Subcutaneous abdominal adipose tissue (tissue), 5 donors: ENCODE data around the gene FBXO41.

ENCODE experiments used
- H3K27ac ChIP-seq: one replicate; pipeline ENCODE4 v1.7.0; 2013; ENCODE audit warnings: low read depth, mild to moderate bottlenecking, inconsistent platforms, low read length, moderate library complexity
- H3K27me3 ChIP-seq, 5 donors: one replicate each; pipeline ENCODE4 v1.7.0; 2013; ENCODE audit warnings: low read length in 5 of 5, inconsistent platforms in 1 of 5; ENCODE audit not compliant: control insufficient read depth in 5 of 5, insufficient read depth in 4 of 5
- H3K36me3 ChIP-seq, 5 donors: one replicate each; pipeline ENCODE4 v1.7.0; 2013; ENCODE audit warnings: low read length in 5 of 5; ENCODE audit not compliant: control insufficient read depth in 5 of 5, insufficient read depth in 5 of 5
- H3K4me1 ChIP-seq, 5 donors: one replicate each; pipeline ENCODE4 v1.7.0; 2013; ENCODE audit warnings: low read length in 5 of 5, mild to moderate bottlenecking in 3 of 5, moderate library complexity in 1 of 5; ENCODE audit not compliant: control insufficient read depth in 5 of 5, insufficient read depth in 5 of 5
- H3K4me3 ChIP-seq, 5 donors: one replicate each; pipeline ENCODE4 v1.7.0; 2013; ENCODE audit warnings: low read length in 5 of 5, low read depth in 1 of 5
- H3K9ac ChIP-seq, 5 donors: one replicate each; pipeline ENCODE4 v1.7.0; 2013; ENCODE audit warnings: low read length in 5 of 5, mild to moderate bottlenecking in 4 of 5, moderate library complexity in 3 of 5
- H3K9me3 ChIP-seq, 5 donors: one replicate each; pipeline ENCODE4 v1.7.0; 2013; ENCODE audit warnings: low read length in 5 of 5; ENCODE audit not compliant: control insufficient read depth in 5 of 5
- donor health status: healthy.
- donor health status: healthy.
- donor health status: healthy.
- donor health status: healthy.
- donor health status: healthy.

Gene FBXO41

GRCh38 chr2:73297586-73297985, 13.3 kb upstream of the FBXO41 start:
- no peak overlapping the region for H3K9ac ChIP-seq
- H3K36me3 ChIP-seq, result no peaks in the 10 kb centered on the region
- H3K9me3 ChIP-seq, result peaks cover 0 to 3% (median 0%) of the 10 kb centered on the region in 5 donors
- H3K27ac ChIP-seq, result no peak overlapping the region
- H3K4me3 ChIP-seq, result no peak overlapping the region
- peaks cover 0 to 13% (median 7%) of the 10 kb centered on the region in 5 donors for H3K4me1 ChIP-seq
- peaks cover 27 to 61% (median 41%) of the 10 kb centered on the region in 5 donors for H3K27me3 ChIP-seq

- H3K27me3 ChIP-seq, result peaks cover 31 to 65% (median 45%) of the 10 kb centered on the region in 5 donors
- no peak overlapping the region for H3K4me3 ChIP-seq
Measured at GRCh38 chr2:73297151-73297559, 12.9 kb upstream of the FBXO41 start.

GRCh38 chr2:73295751-73296400, 11.6 kb upstream of the FBXO41 start:
- Histone ChIP-seq H3K27me3 (peaks cover 40 to 71% (median 53%) of the 10 kb centered on the region in 5 donors), H3K4me1 (peaks cover 0 to 29% (median 15%) of the 10 kb centered on the region in 5 donors), H3K9me3 (peaks cover 0 to 3% (median 0%) of the 10 kb centered on the region in 5 donors)

More at GRCh38 chr2:73297151-73297559, 12.9 kb upstream of the FBXO41 start:
- no peaks in the 10 kb centered on the region for H3K36me3 ChIP-seq
- H3K27ac ChIP-seq, result no peak overlapping the region
- H3K9me3 ChIP-seq, result peaks cover 0 to 3% (median 0%) of the 10 kb centered on the region in 5 donors
- H3K9ac ChIP-seq, result no peak overlapping the region
- peaks cover 0 to 17% (median 7%) of the 10 kb centered on the region in 5 donors for H3K4me1 ChIP-seq

GRCh38 chr2:73294239-73294638, 10.0 kb upstream of the FBXO41 start:
- H3K27me3 ChIP-seq, result peaks cover 40 to 82% (median 64%) of the 10 kb centered on the region in 5 donors

More at GRCh38 chr2:73295751-73296400, 11.6 kb upstream of the FBXO41 start:
- Histone ChIP-seq H3K27ac (no peak overlapping the region), H3K9ac (no peak overlapping the region), H3K4me3 (no peak overlapping the region), H3K36me3 (no peaks in the 10 kb centered on the region)

GRCh38 chr2:73293534-73294171, 9.4 kb upstream of the FBXO41 start, which contains the start of gene EGR4:
EGR4 (minus strand) TSS chr2:73293548; CDS start chr2:73293317, 231 bp downstream.
- no peak within 1 kb of the TSS for H3K9ac ChIP-seq
- no peaks in the 10 kb centered on the region for H3K36me3 ChIP-seq
- H3K27ac ChIP-seq, result no peak within 1 kb of the TSS
- H3K9me3 ChIP-seq, result peaks cover 0 to 3% (median 0%) of the 10 kb centered on the region in 5 donors
- H3K27me3 ChIP-seq, result peaks cover 40 to 80% (median 64%) of the 10 kb centered on the region in 5 donors
- H3K4me3 ChIP-seq, result peak within 1 kb of the TSS in 4 of 5 donors; percentile 29 to 59 (median 46)
- peaks cover 0 to 29% (median 15%) of the 10 kb centered on the region in 5 donors for H3K4me1 ChIP-seq

More at GRCh38 chr2:73294239-73294638, 10.0 kb upstream of the FBXO41 start:
- H3K9ac ChIP-seq, result no peak overlapping the region
- peaks cover 0 to 29% (median 15%) of the 10 kb centered on the region in 5 donors for H3K4me1 ChIP-seq
- no peak overlapping the region for H3K27ac ChIP-seq
- no peaks in the 10 kb centered on the region for H3K36me3 ChIP-seq
- peaks cover 0 to 3% (median 0%) of the 10 kb centered on the region in 5 donors for H3K9me3 ChIP-seq
- no peak overlapping the region for H3K4me3 ChIP-seq

GRCh38 chr2:73292906-73293533, 8.7 kb upstream of the FBXO41 start:
- H3K4me1 ChIP-seq, result peaks cover 0 to 29% (median 15%) of the 10 kb centered on the region in 5 donors
- peak overlapping the region in 2 of 5 donors; percentile 48 to 59 for H3K4me3 ChIP-seq
- H3K27ac ChIP-seq, result no peak overlapping the region
- peaks cover 40 to 80% (median 65%) of the 10 kb centered on the region in 5 donors for H3K27me3 ChIP-seq
- no peaks in the 10 kb centered on the region for H3K36me3 ChIP-seq
- peaks cover 0 to 3% (median 0%) of the 10 kb centered on the region in 5 donors for H3K9me3 ChIP-seq
- no peak overlapping the region for H3K9ac ChIP-seq

GRCh38 chr2:73292316-73292905, 8.1 kb upstream of the FBXO41 start:
- Histone ChIP-seq H3K4me1 (peaks cover 0 to 29% (median 15%) of the 10 kb centered on the region in 5 donors), H3K9ac (no peak overlapping the region), H3K9me3 (peaks cover 0 to 3% (median 0%) of the 10 kb centered on the region in 5 donors), H3K27me3 (peaks cover 40 to 78% (median 63%) of the 10 kb centered on the region in 5 donors), H3K27ac (no peak overlapping the region), H3K4me3 (no peak overlapping the region), H3K36me3 (no peaks in the 10 kb centered on the region)

- H3K9me3 ChIP-seq, result peaks cover 0 to 3% (median 0%) of the 10 kb centered on the region in 5 donors
- H3K36me3 ChIP-seq, result no peaks in the 10 kb centered on the region
- H3K9ac ChIP-seq, result no peak overlapping the region
- H3K4me3 ChIP-seq, result peak overlapping the region in 4 of 5 donors; percentile 15 to 51 (median 39)
- H3K27me3 ChIP-seq, result peaks cover 40 to 78% (median 64%) of the 10 kb centered on the region in 5 donors
- H3K4me1 ChIP-seq, result peaks cover 0 to 29% (median 15%) of the 10 kb centered on the region in 5 donors
- H3K27ac ChIP-seq, result no peak overlapping the region
Measured at GRCh38 chr2:73291461-73292315, 7.4 kb upstream of the FBXO41 start.

GRCh38 chr2:73291093-73291460, 6.8 kb upstream of the FBXO41 start:
- Histone ChIP-seq H3K36me3 (no peaks in the 10 kb centered on the region), H3K4me3 (peak overlapping the region in 4 of 5 donors; percentile 15 to 51 (median 39)), H3K4me1 (peaks cover 0 to 29% (median 15%) of the 10 kb centered on the region in 5 donors), H3K9me3 (peaks cover 0 to 3% (median 0%) of the 10 kb centered on the region in 5 donors), H3K27ac (no peak overlapping the region), H3K27me3 (peaks cover 40 to 73% (median 61%) of the 10 kb centered on the region in 5 donors), H3K9ac (no peak overlapping the region)
